ENCODE results near the gene AMY1A.
"Not testable (repeated sequence)": the region's sequence is repeated elsewhere in the genome, so short reads cannot be mapped to it uniquely, and the experiment has no call there.

Gene AMY1A
- 0 reads per million in 4 donors for total RNA-seq

- not testable (repeated sequence) for DNase-seq
These were observed at the start of gene AMY1A for GRCh38 chr1:103655460-103655859. Gene AMY1A, plus strand, starts transcription at chr1:103655760. Its CDS starts 571 bp downstream, at chr1:103656331.

- DNase-seq = no peak
These were observed 39.2 kb upstream of the AMY1A start for GRCh38 chr1:103616362-103616761.

- not testable (repeated sequence) for DNase-seq
These were observed 38.5 kb upstream of the AMY1A start, which contains the start of gene AMY2A for GRCh38 chr1:103616994-103617477. Gene AMY2A, plus strand, starts transcription at chr1:103617427. Its CDS starts 14 bp downstream, at chr1:103617441.

GRCh38 chr1:103627436-103627835 lies 28.1 kb upstream of the AMY1A start:
- not testable (repeated sequence) for DNase-seq

- not testable (repeated sequence) for DNase-seq
These were observed 14.4 kb upstream of the AMY1A start for GRCh38 chr1:103641194-103641593.

GRCh38 chr1:103643908-103644307 lies 11.7 kb upstream of the AMY1A start:
- not testable (repeated sequence) for DNase-seq

- DNase-seq = not testable (repeated sequence)
These were observed 5.3 kb upstream of the AMY1A start for GRCh38 chr1:103650305-103650704.

GRCh38 chr1:103650889-103651288 lies 4.7 kb upstream of the AMY1A start:
- DNase-seq = not testable (repeated sequence)

- not testable (repeated sequence) for DNase-seq
These were observed 1.4 kb upstream of the AMY1A start for GRCh38 chr1:103654133-103654532.

GRCh38 chr1:103676335-103676734 lies 20.8 kb downstream of the AMY1A start:
- not testable (repeated sequence) for DNase-seq

GRCh38 chr1:103696110-103696509 lies 40.5 kb downstream of the AMY1A start, which contains the start of gene AMY1B:
Gene AMY1B, minus strand, starts transcription at chr1:103696210. Its CDS starts 571 bp downstream, at chr1:103695639.
- DNase-seq = not testable (repeated sequence)

GRCh38 chr1:103697430-103697829 lies 41.9 kb downstream of the AMY1A start:
- not testable (repeated sequence) for DNase-seq

GRCh38 chr1:103700669-103701068 lies 45.1 kb downstream of the AMY1A start:
- not testable (repeated sequence) for DNase-seq

- DNase-seq = not testable (repeated sequence)
These were observed 45.7 kb downstream of the AMY1A start for GRCh38 chr1:103701256-103701655.

- DNase-seq = not testable (repeated sequence)
These were observed 52.1 kb downstream of the AMY1A start for GRCh38 chr1:103707670-103708069.

GRCh38 chr1:103710381-103710780 lies 54.8 kb downstream of the AMY1A start:
- not testable (repeated sequence) for DNase-seq
